IMR-90 (cell line): ENCODE results near the gene SCN10A. TPM values are rescaled to one million over a fixed set of nuclear protein-coding genes. Genes with fewer than 3 reads are reported as not detected.

Source experiments
- ATAC-seq: fragments of 200-7000 bp; cut with Tn5 transposase; 2 replicates; pipeline ENCODE4 v1.9.1; 2020; ENCODE audit warnings: low read depth, mild to moderate bottlenecking, moderate library complexity
- BruUV-seq: library from RNA; stranded (reverse); fragments of 400-500 nt; replicated peaks from 2 replicates; lab custom pipeline; 2021; lab: Mats Ljungman, UMichigan
- CTCF ChIA-PET: fragments of 300-600 bp; formaldehyde crosslinking; extraction: SDS; loops from one replicate; lab custom pipeline; 2021; ENCODE audit warnings: antibody characterized with exemption; lab: Yijun Ruan, JAX
- POLR2A ChIA-PET: fragments of 300-600 bp; sonication (Branson Sonifier 250); formaldehyde crosslinking; loops from one replicate; lab custom pipeline; 2022; ENCODE audit warnings: antibody characterized with exemption; ENCODE audit not compliant: unreplicated experiment; lab: Charles Lee
- DNase-seq: peaks from one replicate; pipeline ENCODE4 v3.0.0; 2013
- H2AFZ ChIP-seq: replicated peaks from 2 replicates; pipeline ENCODE3; 2013; ENCODE audit warnings: low read length, mild to moderate bottlenecking; ENCODE audit not compliant: poor library complexity
- H2AK5ac ChIP-seq: 2 replicates; pipeline ENCODE4 v1.6.1; 2013; ENCODE audit warnings: low read depth, low read length, inconsistent platforms
- H2AK9ac ChIP-seq: replicated peaks from 2 replicates; pipeline ENCODE3; 2013; ENCODE audit warnings: mild to moderate bottlenecking, low read depth, low read length, moderate library complexity; ENCODE audit not compliant: poor library complexity
- H2BK120ac ChIP-seq: 2 replicates; pipeline ENCODE4 v1.6.1; 2013; ENCODE audit warnings: low read depth, low read length, inconsistent platforms
- H2BK15ac ChIP-seq: 3 replicates; pipeline ENCODE4 v1.6.1; 2013; ENCODE audit warnings: low read depth, low read length, inconsistent platforms
- H2BK20ac ChIP-seq: 2 replicates; pipeline ENCODE4 v1.6.1; 2013; ENCODE audit warnings: low read depth, mild to moderate bottlenecking, inconsistent platforms, low read length, moderate library complexity
- H2BK5ac ChIP-seq: 2 replicates; pipeline ENCODE4 v1.6.1; 2013; ENCODE audit warnings: mild to moderate bottlenecking, low read depth, low read length, inconsistent platforms; ENCODE audit not compliant: poor library complexity, severe bottlenecking
- H3K14ac ChIP-seq: replicated peaks from 2 replicates; pipeline ENCODE4 v1.6.1; 2013; ENCODE audit warnings: low read depth, low read length, inconsistent platforms
- H3K18ac ChIP-seq: 2 replicates; pipeline ENCODE4 v1.6.1; 2013; ENCODE audit warnings: low read depth, low read length, control low read depth
- H3K23ac ChIP-seq: 2 replicates; pipeline ENCODE4 v1.6.1; 2013; ENCODE audit warnings: low read depth, low read length, inconsistent platforms
- H3K27ac ChIP-seq: 2 replicates; pipeline ENCODE4 v1.5.1; 2013; ENCODE audit warnings: mild to moderate bottlenecking, control low read depth, low read length; ENCODE audit not compliant: insufficient read depth
- H3K27me3 ChIP-seq: 2 replicates; pipeline ENCODE4 v1.6.1; 2013; ENCODE audit warnings: low read length; ENCODE audit not compliant: control insufficient read depth, insufficient read depth
- H3K36me3 ChIP-seq: 2 replicates; pipeline ENCODE4 v1.6.1; 2013; ENCODE audit warnings: low read length, mixed read lengths; ENCODE audit not compliant: control insufficient read depth, insufficient read depth
- H3K4ac ChIP-seq: 2 replicates; pipeline ENCODE4 v1.6.1; 2013; ENCODE audit warnings: low read depth, low read length, inconsistent platforms
- H3K4me1 ChIP-seq: 2 replicates; pipeline ENCODE4 v1.6.1; 2013; ENCODE audit warnings: low read length, mixed read lengths; ENCODE audit not compliant: control insufficient read depth, insufficient read depth
- H3K4me2 ChIP-seq: 2 replicates; pipeline ENCODE4 v1.6.1; 2013; ENCODE audit warnings: low read depth, mild to moderate bottlenecking, control low read depth, low read length, moderate library complexity
- H3K4me3 ChIP-seq: 2 replicates; pipeline ENCODE4 v1.5.1; 2013; ENCODE audit warnings: low read depth, mild to moderate bottlenecking, control low read depth, low read length, moderate library complexity; ENCODE audit not compliant: insufficient read depth
- H3K56ac ChIP-seq: 2 replicates; pipeline ENCODE4 v1.6.1; 2013; ENCODE audit warnings: low read length, inconsistent platforms; ENCODE audit not compliant: insufficient read depth; ENCODE audit errors: extremely low read depth
- H3K79me1 ChIP-seq, 2 experiments: 2 replicates each; pipeline ENCODE4 v1.6.1; 2013; ENCODE audit warnings: low read length in 2 of 2, inconsistent platforms in 1 of 2, low read depth in 1 of 2
- H3K9ac ChIP-seq: 2 replicates; pipeline ENCODE4 v1.6.1; 2013; ENCODE audit warnings: low read depth, low read length, control low read depth
- H3K9me1 ChIP-seq: 2 replicates; pipeline ENCODE4 v1.6.1; 2013; ENCODE audit warnings: low read length, inconsistent platforms; ENCODE audit not compliant: insufficient read depth
- H3K9me3 ChIP-seq: 2 replicates; pipeline ENCODE4 v1.6.1; 2013; ENCODE audit warnings: low read length; ENCODE audit not compliant: control insufficient read depth, insufficient read depth
- H4K20me1 ChIP-seq: 2 replicates; pipeline ENCODE4 v1.6.1; 2013; ENCODE audit warnings: low read length, inconsistent platforms; ENCODE audit not compliant: insufficient read depth
- H4K5ac ChIP-seq: 2 replicates; pipeline ENCODE4 v1.6.1; 2013; ENCODE audit warnings: mild to moderate bottlenecking, low read depth, low read length, control low read depth
- H4K8ac ChIP-seq, 2 experiments: 2 replicates each; pipeline ENCODE4 v1.6.1; 2013; ENCODE audit warnings: low read depth in 2 of 2, low read length in 2 of 2, control low read depth in 1 of 2, inconsistent platforms in 1 of 2
- H4K91ac ChIP-seq: 2 replicates; pipeline ENCODE4 v1.6.1; 2013; ENCODE audit warnings: low read depth, low read length, inconsistent platforms; ENCODE audit not compliant: insufficient read depth
- FOS ChIP-seq: fragments of 150-350 bp; IDR thresholded peaks from 2 replicates; pipeline ENCODE4 v1.6.1; 2016; ENCODE audit warnings: low read depth, low read length
- WGBS, 2 experiments: methylation state at CpG; one replicate each; pipeline versions ENCODE4 v1.1.5 to v1.1.7; 2013; ENCODE audit warnings: missing lambda C conversion rate in 2 of 2; ENCODE audit not compliant: insufficient read length in 1 of 2; ENCODE audit errors: extremely low coverage in 2 of 2; 5-methylcytosine and 5-hydroxymethylcytosine counted together
- dilution Hi-C: fragments of 300-500 bp; cut with HindIII; formaldehyde crosslinking; loops from one replicate; pipeline ENCODE4 v1.14.3; 2018; ENCODE audit warnings: low sequenced_read_pairs; ENCODE audit not compliant: unreplicated experiment
- in situ Hi-C: fragments of 300-500 bp; cut with MboI; formaldehyde crosslinking; loops from 3 replicates; pipeline ENCODE4 v1.14.3; 2019; ENCODE audit warnings: low sequenced_read_pairs, inconsistent platforms, mixed read lengths
- intact Hi-C: fragments of 100-400 bp; cut with micrococcal nuclease; formaldehyde crosslinking; loops from 2 replicates; pipeline ENCODE4 v1.10.0; 2022
- polyA plus RNA-seq, 3 experiments: library from polyadenylated mRNA; depleted of rRNA; stranded (reverse); fragments of >200 nt; gene quantifications; 2 replicates each; pipeline ENCODE4 v1.2.3, GENCODE V29; 2012; ENCODE audit warnings: low replicate concordance in 1 of 3
- total RNA-seq: library from RNA; depleted of rRNA; stranded (reverse); fragments of >200 nt; gene quantifications from 2 replicates; pipeline ENCODE4 v1.2.3, GENCODE V29; 2012

SCN10A gene
- total and polyA plus RNA-seq, 2 of the 4 experiments (the other 2 are of a cell fraction) = not detected

DNA sequence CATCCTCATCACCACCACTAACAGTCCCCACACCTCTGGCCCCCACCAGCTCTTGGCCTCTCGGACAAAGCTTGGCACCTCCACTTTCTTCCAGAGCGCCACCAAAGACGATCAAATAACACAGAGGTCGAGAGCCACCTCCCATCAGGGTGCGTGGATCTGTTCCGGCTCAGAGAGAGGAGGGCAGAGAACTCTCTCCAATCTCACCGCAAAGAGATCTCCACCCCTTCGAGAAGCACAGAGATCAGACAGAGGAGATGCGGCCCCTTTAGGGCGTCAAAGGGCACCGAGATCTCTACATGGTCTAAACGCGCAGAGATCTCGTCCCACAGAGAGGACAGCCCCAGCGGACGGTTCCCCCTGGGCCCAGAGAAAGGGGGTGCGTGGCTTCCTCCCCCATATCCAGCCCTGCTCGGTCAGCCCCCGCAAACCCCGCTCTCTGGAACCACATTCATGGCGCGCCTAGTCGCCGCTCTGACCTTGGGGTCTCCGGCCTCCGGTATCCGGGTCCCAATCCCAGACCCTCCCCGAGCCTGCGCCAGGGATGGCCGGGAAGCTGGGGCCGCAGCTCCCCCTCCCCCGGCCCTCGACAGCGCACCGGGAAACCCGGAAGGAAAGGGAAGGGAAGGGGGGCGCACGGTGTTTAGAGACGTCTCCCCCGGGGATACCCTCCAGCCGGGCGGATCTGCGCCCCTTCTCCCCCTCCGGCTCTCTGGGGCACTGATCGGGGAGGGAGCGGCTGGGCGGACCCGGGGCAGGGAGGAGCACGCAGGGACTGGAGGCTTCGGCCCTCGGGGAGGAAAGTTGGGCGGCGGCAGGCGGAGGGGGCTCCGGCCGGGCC lies 167.1 kb downstream of the SCN10A start:
- H4K91ac ChIP-seq = no peak overlapping the region
- ATAC-seq (peak; percentile 38), DNase-seq (no peak)
- peak overlapping the region; percentile 91 for H2AFZ ChIP-seq
- peak overlapping the region; percentile 15; the same call in 1 of the 2 replicates for H3K14ac ChIP-seq
- ChIA-PET CTCF (no interaction called here), POLR2A (no interaction called here)
- H3K23ac ChIP-seq = peak overlapping the region; percentile 57; the same call in 1 of the 2 replicates
- no peak overlapping the region for H2BK120ac ChIP-seq
- peak overlapping the region; percentile 63 for H3K4me3 ChIP-seq
- no peak overlapping the region for H4K8ac ChIP-seq
- H3K79me1 ChIP-seq = peaks cover 0 to 11% of the 10 kb centered on the region in 2 experiments; a peak in 2 of 4 replicates
- H3K27ac ChIP-seq = no peak overlapping the region
- H4K5ac ChIP-seq = no peak overlapping the region
- BruUV-seq = no TSS peak
- no peak overlapping the region for H3K18ac ChIP-seq
- H4K20me1 ChIP-seq = no peaks in the 10 kb centered on the region
- H3K36me3 ChIP-seq = no peaks in the 10 kb centered on the region
- peaks cover 9% of the 10 kb centered on the region for H3K27me3 ChIP-seq
- H2AK9ac ChIP-seq = peak overlapping the region; percentile 92
- peak overlapping the region; percentile 16; the same call in 1 of the 2 replicates for H3K4ac ChIP-seq
- no peak overlapping the region for H2BK20ac ChIP-seq
- H3K9me1 ChIP-seq = no peaks in the 10 kb centered on the region; the same call in 1 of the 2 replicates
- H3K4me2 ChIP-seq = peak overlapping the region; percentile 76
- no peak for TF ChIP-seq FOS
- peaks cover 3% of the 10 kb centered on the region for H3K4me1 ChIP-seq
- H2BK5ac ChIP-seq = no peak overlapping the region
- H3K56ac ChIP-seq = peak overlapping the region; percentile 11; the same call in 1 of the 2 replicates
- in situ Hi-C loops = loop anchor here (5.0 kb wide), 1 partner anchor 112 kb away; no protein-coding TSS in a partner anchor
- dilution Hi-C loops = no loop called here
- intact Hi-C loops = loop anchor here (5.0 kb wide), 1 partner anchor 348 kb away; no protein-coding TSS in a partner anchor
- H2BK15ac ChIP-seq = no peak overlapping the region
- WGBS, 2 experiments = 0% methylated on average over 4 of the region's 56 CpGs; no CpG with 5 or more reads in 1 of the 2 experiments
- peak overlapping the region; percentile 24 for H3K9ac ChIP-seq
- H3K9me3 ChIP-seq = no peaks in the 10 kb centered on the region
- H2AK5ac ChIP-seq = 0 out of 2 replicates have a peak overlapping the region, but pooled peaks have one; percentile 26
